Measurements from ENCODE around the gene CCNL2.
"Not testable (repeated sequence)": the region's sequence is repeated elsewhere in the genome, so short reads cannot be mapped to it uniquely, and the experiment has no call there.

CCNL2 gene

DNA sequence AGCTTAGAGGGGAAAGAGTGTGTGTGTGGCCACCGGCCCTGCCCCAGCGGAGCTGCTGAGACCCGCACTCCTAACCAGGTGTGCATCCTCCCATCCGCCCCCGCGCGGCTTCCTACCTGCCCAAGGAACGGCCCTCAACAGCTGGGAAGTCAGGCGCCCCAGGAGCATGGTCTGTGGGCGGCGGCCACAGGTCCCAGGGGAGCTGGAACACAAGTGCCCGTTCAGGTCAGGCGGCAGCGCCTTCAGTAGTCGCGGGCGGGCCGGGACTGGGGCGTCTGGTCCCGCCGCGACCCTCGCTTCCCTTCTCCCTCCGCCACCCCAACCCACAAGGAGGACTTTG, 24.6 kb downstream of the CCNL2 start:
- peak overlapping the region; percentile 61 for H3K4me3 ChIP-seq (ENCODE audit: control insufficient read depth, low read depth, low read length)
- DNase-seq (ENCODE audit: low read depth): no peak
- TF ChIP-seq, protein P1, sequence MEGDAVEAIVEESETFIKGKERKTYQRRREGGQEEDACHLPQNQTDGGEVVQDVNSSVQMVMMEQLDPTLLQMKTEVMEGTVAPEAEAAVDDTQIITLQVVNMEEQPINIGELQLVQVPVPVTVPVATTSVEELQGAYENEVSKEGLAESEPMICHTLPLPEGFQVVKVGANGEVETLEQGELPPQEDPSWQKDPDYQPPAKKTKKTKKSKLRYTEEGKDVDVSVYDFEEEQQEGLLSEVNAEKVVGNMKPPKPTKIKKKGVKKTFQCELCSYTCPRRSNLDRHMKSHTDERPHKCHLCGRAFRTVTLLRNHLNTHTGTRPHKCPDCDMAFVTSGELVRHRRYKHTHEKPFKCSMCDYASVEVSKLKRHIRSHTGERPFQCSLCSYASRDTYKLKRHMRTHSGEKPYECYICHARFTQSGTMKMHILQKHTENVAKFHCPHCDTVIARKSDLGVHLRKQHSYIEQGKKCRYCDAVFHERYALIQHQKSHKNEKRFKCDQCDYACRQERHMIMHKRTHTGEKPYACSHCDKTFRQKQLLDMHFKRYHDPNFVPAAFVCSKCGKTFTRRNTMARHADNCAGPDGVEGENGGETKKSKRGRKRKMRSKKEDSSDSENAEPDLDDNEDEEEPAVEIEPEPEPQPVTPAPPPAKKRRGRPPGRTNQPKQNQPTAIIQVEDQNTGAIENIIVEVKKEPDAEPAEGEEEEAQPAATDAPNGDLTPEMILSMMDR (IDR thresholded peaks at IDR 0.05; ENCODE audit: control insufficient read depth, insufficient read depth, low read depth, low read length, missing control alignments): no peak

DNA sequence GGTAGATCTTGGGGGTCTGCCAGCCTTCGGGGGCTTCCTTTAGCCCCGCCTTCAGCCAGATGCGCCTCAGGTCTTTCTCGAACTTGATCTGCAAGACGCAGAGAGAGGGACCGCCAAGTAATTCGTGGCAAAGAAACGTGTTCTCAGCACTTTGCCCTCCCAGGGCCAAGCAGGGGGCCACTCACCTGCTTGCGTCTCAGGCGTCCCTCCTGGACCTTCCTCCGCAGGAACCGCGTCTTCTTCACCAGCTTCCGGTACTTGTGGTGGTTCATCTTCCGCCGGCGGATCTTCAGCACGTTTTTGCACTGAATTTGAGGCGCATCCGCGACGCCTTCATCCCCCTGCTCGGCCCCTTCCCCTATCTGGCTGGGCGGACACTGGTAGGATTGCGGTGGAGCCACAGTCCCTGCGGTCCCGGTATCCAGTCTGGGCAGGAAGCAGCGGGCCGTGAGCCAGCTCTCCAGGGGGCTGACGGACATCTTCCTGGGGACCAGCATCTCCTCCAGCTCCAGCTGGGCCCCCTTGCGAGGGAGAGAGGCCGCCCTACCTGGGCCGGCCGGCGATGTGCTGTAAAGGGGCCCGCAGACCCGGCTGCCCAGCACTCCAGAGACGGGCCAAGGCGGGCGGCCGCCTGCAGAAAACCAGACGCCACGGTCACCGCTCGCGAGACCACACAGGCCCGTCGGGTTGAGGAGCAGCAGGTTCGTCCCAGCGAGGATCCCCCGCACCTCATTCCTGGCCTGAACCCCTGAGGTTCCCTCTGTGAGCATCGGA, 25.1 kb downstream of the CCNL2 start:
- DNase-seq (ENCODE audit: low read depth): no peak
- TF ChIP-seq, protein P1 (IDR thresholded peaks at IDR 0.05; ENCODE audit: control insufficient read depth, insufficient read depth, low read depth, low read length, missing control alignments): no peak
- peak overlapping the region; percentile 61 for H3K4me3 ChIP-seq (ENCODE audit: control insufficient read depth, low read depth, low read length)

DNA sequence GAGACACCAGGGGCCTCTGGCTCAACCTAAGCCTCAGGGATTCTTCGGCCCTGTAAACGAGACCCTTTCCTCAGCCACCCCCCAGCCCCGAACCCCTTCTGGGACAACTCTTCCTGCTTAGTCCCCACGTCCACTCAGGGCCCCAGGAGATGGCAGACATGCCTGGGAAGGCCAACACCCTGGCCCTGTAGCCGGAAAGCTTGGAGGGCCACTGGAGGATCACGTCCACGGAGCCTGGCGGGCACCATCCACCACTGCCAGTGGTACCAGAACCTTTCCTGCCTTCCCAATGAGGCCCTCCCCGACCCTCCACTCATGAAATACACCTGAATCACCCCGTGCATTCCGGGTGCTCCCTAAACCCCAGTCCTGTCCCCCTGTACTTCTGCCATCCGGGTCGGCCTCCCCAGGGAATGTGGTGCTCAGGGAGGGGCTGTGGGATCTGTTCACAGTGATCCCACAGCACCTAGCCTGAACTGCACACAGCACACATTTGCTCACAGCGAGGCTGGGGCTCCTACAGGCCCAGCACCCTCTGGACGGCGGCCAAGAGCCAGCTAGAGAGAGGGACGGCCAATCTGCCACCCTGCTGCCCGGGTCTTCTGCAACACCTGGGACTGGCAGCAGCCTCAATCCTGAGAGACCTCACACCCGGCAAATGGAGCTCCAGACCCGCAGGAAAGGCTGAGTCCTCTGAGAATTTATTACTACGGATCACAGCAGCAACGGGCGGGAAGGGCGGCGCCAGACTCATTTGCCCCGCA, 25.9 kb downstream of the CCNL2 start:
- TF ChIP-seq, protein P1 (IDR thresholded peaks at IDR 0.05; ENCODE audit: control insufficient read depth, insufficient read depth, low read depth, low read length, missing control alignments): no peak
- peak overlapping the region; percentile 7 for H3K4me3 ChIP-seq (ENCODE audit: control insufficient read depth, low read depth, low read length)
- no peak for DNase-seq (ENCODE audit: low read depth)

DNA sequence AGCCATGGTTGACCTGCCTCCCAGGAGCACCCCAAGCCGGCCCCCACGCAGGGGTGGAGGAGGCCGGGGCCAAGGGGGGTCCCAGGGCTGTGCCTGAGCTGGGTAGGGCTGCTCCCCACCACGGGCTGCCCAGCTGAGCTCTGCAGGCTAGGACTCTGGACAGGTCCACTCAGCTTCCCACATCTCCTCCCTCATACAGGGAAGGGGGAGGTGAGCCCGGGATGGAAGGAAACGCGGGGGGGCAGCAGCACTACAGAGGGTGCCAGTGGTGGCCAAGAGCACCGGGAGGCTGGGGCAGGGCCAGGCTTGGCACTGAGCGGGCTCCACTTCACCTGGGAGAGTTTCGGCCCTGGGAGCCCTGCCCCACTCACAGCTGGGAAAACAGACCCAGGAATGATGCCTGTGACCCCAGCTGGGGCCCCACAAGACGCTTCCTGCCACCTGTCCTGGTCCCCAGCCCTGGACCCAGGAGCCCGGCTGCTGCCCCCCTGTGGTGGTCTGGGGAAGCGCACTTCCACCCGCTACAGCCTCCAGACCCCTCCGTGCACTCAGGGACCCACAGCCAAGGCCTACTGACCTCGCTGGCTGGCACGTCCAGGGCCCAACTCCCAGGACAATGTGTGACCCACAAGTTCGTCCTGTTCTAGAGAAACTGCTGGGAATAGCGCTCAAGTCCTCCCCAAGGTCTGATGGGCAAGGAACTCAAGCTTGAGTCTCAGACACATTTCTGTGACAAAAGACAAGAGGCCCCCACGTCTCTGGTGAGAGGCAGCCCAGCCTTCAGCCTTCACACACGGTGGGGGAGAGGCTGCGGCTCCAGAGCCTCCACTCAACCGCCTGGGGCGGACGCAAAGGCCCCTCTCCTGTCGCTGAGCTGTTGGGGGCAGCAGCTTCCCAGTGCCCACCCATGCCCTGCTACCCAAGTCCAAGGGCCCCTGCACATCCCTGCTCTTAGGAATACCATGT, 27.1 kb downstream of the CCNL2 start:
- TF ChIP-seq, protein P1 (IDR thresholded peaks at IDR 0.05; ENCODE audit: control insufficient read depth, insufficient read depth, low read depth, low read length, missing control alignments): peak; percentile 97
- H3K4me3 ChIP-seq (ENCODE audit: control insufficient read depth, low read depth, low read length): no peak overlapping the region
- no peak for DNase-seq (ENCODE audit: low read depth)

DNA sequence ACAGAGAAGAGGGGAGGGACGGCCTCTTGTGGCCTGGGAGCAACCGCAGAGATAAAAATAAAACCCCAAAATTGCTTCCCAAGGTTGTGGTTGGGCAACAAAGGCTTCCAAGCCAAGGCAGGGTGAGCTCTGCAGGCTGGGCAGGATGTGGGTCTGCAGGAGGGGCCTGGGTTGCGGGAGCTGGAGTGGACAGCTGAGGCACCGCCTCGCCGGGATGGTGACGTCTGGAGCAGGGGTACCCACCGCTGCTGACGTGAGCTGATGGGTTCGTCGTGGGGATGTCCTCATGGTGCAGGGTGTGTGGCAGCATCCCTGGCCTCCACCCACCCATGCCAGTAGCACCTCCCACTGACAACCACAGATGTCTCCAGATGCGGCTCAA, 27.8 kb downstream of the CCNL2 start:
- no peak for DNase-seq (ENCODE audit: low read depth)
- TF ChIP-seq, protein P1 (IDR thresholded peaks at IDR 0.05; ENCODE audit: control insufficient read depth, insufficient read depth, low read depth, low read length, missing control alignments): no peak
- no peak overlapping the region for H3K4me3 ChIP-seq (ENCODE audit: control insufficient read depth, low read depth, low read length)

DNA sequence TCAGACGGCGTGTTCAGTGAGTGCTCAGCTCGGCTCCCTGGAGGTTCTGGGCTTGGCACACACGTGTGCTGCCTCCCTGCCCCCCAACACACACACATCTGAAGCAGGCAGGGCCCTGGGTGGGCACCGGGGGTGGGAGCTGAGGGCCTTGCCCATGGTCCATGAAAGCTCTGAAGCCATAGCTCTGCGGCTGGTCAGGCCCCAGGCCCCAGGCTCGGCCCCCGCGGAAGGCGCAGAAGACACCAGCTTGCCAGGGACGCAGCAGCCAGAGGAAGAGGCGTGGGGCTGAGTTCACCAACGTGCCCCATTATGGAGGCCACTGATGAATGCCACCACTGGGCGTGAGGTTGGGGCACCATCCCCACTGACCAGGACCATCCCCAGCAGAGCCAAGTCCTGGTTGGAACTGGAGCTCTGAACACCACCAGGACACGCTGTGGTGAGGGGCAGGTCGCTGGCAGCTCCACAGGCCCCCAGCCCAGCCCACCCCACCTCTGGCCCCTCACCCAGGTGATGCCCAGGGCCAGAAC, 28.3 kb downstream of the CCNL2 start:
- no peak for DNase-seq (ENCODE audit: low read depth)
- TF ChIP-seq, protein P1 (IDR thresholded peaks at IDR 0.05; ENCODE audit: control insufficient read depth, insufficient read depth, low read depth, low read length, missing control alignments): no peak
- no peak overlapping the region for H3K4me3 ChIP-seq (ENCODE audit: control insufficient read depth, low read depth, low read length)

DNA sequence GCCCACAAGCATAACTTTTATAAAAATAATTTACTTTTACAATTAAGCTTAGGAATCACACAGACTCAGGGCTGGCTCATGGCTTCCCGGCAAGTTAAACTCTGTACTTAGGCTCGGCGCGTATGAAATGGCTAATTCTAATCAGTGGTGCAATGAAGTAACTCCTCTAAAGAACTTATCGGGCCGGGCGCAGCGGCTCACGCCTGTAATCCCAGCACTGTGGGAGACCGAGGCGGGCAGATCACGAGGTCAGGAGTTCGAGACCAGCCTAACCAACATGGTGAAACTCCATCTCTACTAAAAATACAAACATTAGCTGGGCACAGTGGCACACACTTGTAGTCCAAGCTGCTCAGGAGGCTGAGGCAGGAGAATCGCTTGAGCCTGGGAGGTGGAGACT, 29.0 kb downstream of the CCNL2 start:
- not testable (repeated sequence) for H3K4me3 ChIP-seq (ENCODE audit: control insufficient read depth, low read depth, low read length); DNase-seq (ENCODE audit: low read depth)

Measured in AG09309 (cell line).